OCI-LY1 (cell line): ENCODE measurements around the gene CTNNA3.
"Not testable (repeated sequence)": the region's sequence is repeated elsewhere in the genome, so short reads cannot be mapped to it uniquely, and the experiment has no call there.

Source experiments
- EZH2 ChIP-seq: fragments of 200-600 bp; sonication (generic), shearing (Covaris generic); IDR thresholded peaks from 2 replicates; pipeline ENCODE4 v1.8.0; 2017; ENCODE audit warnings: borderline replicate concordance, mixed run types, mild to moderate bottlenecking, antibody characterized with exemption, low read length, moderate library complexity, mixed read lengths
- TF ChIP-seq, protein P1 (sequence below): fragments of 200-600 bp; sonication (generic), shearing (Covaris generic); IDR thresholded peaks from 2 replicates; pipeline ENCODE4 v1.5.1; 2017; ENCODE audit warnings: mild to moderate bottlenecking, antibody characterized with exemption, low read length, moderate library complexity, mixed read lengths

DNA sequence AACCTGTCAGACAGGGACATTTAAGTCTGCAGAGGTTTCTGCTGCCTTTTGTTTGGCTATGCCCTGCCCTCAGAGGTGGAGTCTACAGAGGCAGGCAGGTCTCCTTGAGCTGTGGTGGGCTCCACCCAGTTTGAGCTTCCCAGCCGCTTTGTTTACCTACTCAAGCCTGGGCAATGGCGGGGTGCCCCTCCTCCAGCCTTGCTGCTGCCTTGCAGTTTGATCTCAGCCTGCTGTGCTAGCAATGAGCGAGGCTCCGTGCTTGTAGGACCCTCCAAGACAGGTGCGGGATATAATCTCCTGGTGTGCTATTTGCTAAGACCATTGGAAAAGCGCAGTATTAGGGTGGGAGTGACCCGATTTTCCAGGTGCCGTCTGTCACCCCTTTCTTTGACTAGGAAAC lies 1360.2 kb downstream of the CTNNA3 start:
- TF ChIP-seq, protein P1, sequence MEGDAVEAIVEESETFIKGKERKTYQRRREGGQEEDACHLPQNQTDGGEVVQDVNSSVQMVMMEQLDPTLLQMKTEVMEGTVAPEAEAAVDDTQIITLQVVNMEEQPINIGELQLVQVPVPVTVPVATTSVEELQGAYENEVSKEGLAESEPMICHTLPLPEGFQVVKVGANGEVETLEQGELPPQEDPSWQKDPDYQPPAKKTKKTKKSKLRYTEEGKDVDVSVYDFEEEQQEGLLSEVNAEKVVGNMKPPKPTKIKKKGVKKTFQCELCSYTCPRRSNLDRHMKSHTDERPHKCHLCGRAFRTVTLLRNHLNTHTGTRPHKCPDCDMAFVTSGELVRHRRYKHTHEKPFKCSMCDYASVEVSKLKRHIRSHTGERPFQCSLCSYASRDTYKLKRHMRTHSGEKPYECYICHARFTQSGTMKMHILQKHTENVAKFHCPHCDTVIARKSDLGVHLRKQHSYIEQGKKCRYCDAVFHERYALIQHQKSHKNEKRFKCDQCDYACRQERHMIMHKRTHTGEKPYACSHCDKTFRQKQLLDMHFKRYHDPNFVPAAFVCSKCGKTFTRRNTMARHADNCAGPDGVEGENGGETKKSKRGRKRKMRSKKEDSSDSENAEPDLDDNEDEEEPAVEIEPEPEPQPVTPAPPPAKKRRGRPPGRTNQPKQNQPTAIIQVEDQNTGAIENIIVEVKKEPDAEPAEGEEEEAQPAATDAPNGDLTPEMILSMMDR, result not testable (repeated sequence)
- not testable (repeated sequence) for TF ChIP-seq EZH2
